ENCODE data around the gene SRRM5. TPM values are rescaled to one million over a fixed set of nuclear protein-coding genes. Genes with fewer than 3 reads are reported as not detected.

Gene SRRM5
- total RNA-seq, 1 experiment from 2014 or later = 0.70 TPM

GRCh38 chr19:43622070-43622469 is 10.2 kb downstream of the SRRM5 start:
- no peak overlapping the region for H2AFZ ChIP-seq (ENCODE audit: low read length)
- H3K27me3 ChIP-seq (ENCODE audit: insufficient read depth, low read length) = no peaks in the 10 kb centered on the region
- H3K27me3 Mint-ChIP-seq (ENCODE audit: low read depth) = peaks cover 6% of the 10 kb centered on the region
- no peak overlapping the region for H3K27ac Mint-ChIP-seq
- no peaks in the 10 kb centered on the region for H3K79me2 ChIP-seq (ENCODE audit: insufficient read depth, low read length)
- H4K5ac ChIP-seq (ENCODE audit: insufficient read length, low read depth, low read length) = no peak overlapping the region
- no peak overlapping the region for H3K56ac ChIP-seq (ENCODE audit: insufficient read length, low read depth, low read length)
- H3K79me1 ChIP-seq (ENCODE audit: insufficient read depth, low read depth, low read length, poor library complexity, severe bottlenecking) = no peaks in the 10 kb centered on the region
- no peak overlapping the region for H3K4me2 ChIP-seq (ENCODE audit: insufficient read depth, insufficient read length, low read length)
- H2AK5ac ChIP-seq (ENCODE audit: insufficient read length, low read length) = no peak overlapping the region
- H2BK12ac ChIP-seq (ENCODE audit: insufficient read length, low read depth, low read length) = no peak overlapping the region
- no peak for TF ChIP-seq CTCF (conservative IDR thresholded peaks at IDR 0.05)
- no peaks in the 10 kb centered on the region; the same call in none of the 2 replicates for H3K4me1 ChIP-seq (ENCODE audit: insufficient read depth, low read length)
- DNase-seq = no peak
- H3K9me3 Mint-ChIP-seq = no peaks in the 10 kb centered on the region; a peak in 1 of 5 replicates
- no peaks in the 10 kb centered on the region for H4K20me1 ChIP-seq (ENCODE audit: control insufficient read depth, insufficient read depth, insufficient read length)
- H3T11ph ChIP-seq (ENCODE audit: low read length) = no peak overlapping the region
- WGBS (ENCODE audit: extremely low coverage, insufficient read length, low lambda C conversion rate) = no CpG with 5 or more reads among the region's 4 CpGs
- peaks cover 14% of the 10 kb centered on the region for H3K23me2 ChIP-seq (ENCODE audit: insufficient read length, low read depth, low read length, poor library complexity, severe bottlenecking)
- no peak overlapping the region for H3K9ac ChIP-seq (ENCODE audit: extremely low read depth, insufficient read length, low read length)
- no peak overlapping the region for H2BK120ac ChIP-seq (ENCODE audit: low read depth, low read length, poor library complexity, severe bottlenecking)
- H2BK15ac ChIP-seq (ENCODE audit: low read depth, low read length) = no peak overlapping the region
- H2BK20ac ChIP-seq (ENCODE audit: low read depth, low read length, poor library complexity, severe bottlenecking) = no peak overlapping the region
- H3K36me3 Mint-ChIP-seq (ENCODE audit: insufficient read depth in 1 of 3, low read depth in 3 of 3) = peaks cover 11 to 26% (median 13%) of the 10 kb centered on the region in 3 experiments; a peak in 6 of 7 replicates
- no peaks in the 10 kb centered on the region for H3K9me3 ChIP-seq (ENCODE audit: control insufficient read depth, low read depth, low read length)
- H4K8ac ChIP-seq (replicated peaks; ENCODE audit: insufficient read length, low read depth, low read length) = no peak overlapping the region
- H3K27ac ChIP-seq (ENCODE audit: insufficient read length, low read depth, low read length) = no peak overlapping the region
- no peak overlapping the region for H3K14ac ChIP-seq (ENCODE audit: insufficient read depth, low read length)
- no peak overlapping the region for H3K23ac ChIP-seq (ENCODE audit: insufficient read length, low read depth, low read length)
- no peak overlapping the region for H3K4me3 Mint-ChIP-seq
- H2BK5ac ChIP-seq (ENCODE audit: insufficient read length, low read length) = no peak overlapping the region
- no peak overlapping the region for H4K91ac ChIP-seq (ENCODE audit: insufficient read length, low read depth, low read length)
- H3K18ac ChIP-seq (ENCODE audit: insufficient read length, low read depth, low read length) = no peak overlapping the region
- peaks cover 25 to 40% of the 10 kb centered on the region in 2 experiments for H3K4me1 Mint-ChIP-seq
- no peak overlapping the region for H3K4ac ChIP-seq (ENCODE audit: low read depth, low read length)
